Measurements from ENCODE around the gene TSPAN18. TPM values are rescaled to one million over a fixed set of nuclear protein-coding genes. Genes with fewer than 3 reads are reported as not detected.

TSPAN18 gene
- total and polyA plus RNA-seq, 2 of the 4 experiments (the other 2 are of a cell fraction): 0.36 to 1.1 TPM

DNA sequence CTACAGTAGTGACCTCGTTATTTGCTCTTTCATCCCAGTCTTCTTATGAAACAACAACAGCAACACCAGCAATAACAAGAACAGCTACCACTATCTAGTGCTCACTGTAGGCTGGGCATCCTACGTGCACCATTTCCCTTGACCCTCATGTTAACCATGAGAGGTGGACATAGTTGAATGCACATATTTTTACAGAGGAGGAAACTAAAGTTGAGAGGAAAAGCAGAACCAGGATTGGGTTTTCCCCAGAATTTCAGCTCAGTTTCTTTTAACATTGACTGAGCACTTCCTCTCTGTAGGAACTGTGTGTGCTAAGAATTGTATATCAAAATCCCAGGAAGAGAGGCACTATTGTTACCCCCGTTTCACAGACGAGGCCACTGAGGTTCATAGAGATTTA lies 39.4 kb upstream of the TSPAN18 start:
- H2AFZ ChIP-seq (replicated peaks; ENCODE audit: low read length, poor library complexity): no peak overlapping the region
- ChIA-PET POLR2A (ENCODE audit: unreplicated experiment) (no interaction called here), CTCF (no interaction called here)
- no peak overlapping the region for H2AK9ac ChIP-seq (replicated peaks; ENCODE audit: low read depth, low read length, poor library complexity)
- H4K91ac ChIP-seq (ENCODE audit: insufficient read depth, low read depth, low read length): no peak overlapping the region
- H3K4ac ChIP-seq (ENCODE audit: low read depth, low read length): no peak overlapping the region
- no peaks in the 10 kb centered on the region for H3K9me1 ChIP-seq (ENCODE audit: insufficient read depth, low read length)
- H4K20me1 ChIP-seq (ENCODE audit: insufficient read depth, low read length): no peaks in the 10 kb centered on the region
- TF ChIP-seq NFE2L2 (IDR thresholded peaks at IDR 0.05; ENCODE audit: low read depth, low read length) (no peak), RCOR1 (IDR thresholded peaks at IDR 0.05; ENCODE audit: insufficient replicate concordance, low read length) (no peak), RAD21 (IDR thresholded peaks at IDR 0.05; ENCODE audit: low read length) (no peak), ELK1 (IDR thresholded peaks at IDR 0.05; ENCODE audit: borderline replicate concordance, low read depth, low read length) (no peak), FOS (IDR thresholded peaks at IDR 0.05; ENCODE audit: low read depth, low read length) (no peak), SMC3 (IDR thresholded peaks at IDR 0.05; ENCODE audit: low read depth, low read length) (no peak), CEBPB (IDR thresholded peaks at IDR 0.05; ENCODE audit: low read depth, low read length) (no peak), POLR2A (IDR thresholded peaks at IDR 0.05; ENCODE audit: low read depth, low read length) (no peak), MAZ (IDR thresholded peaks at IDR 0.05; ENCODE audit: borderline replicate concordance, low read depth, low read length) (no peak), MXI1 (IDR thresholded peaks at IDR 0.05; ENCODE audit: borderline replicate concordance, low read depth, low read length) (no peak)
- H3K4me2 ChIP-seq (ENCODE audit: low read depth, low read length): no peak overlapping the region
- no peak overlapping the region for H3K23ac ChIP-seq (ENCODE audit: low read depth, low read length)
- no peak overlapping the region for H4K8ac ChIP-seq (ENCODE audit: low read depth in 2 of 2, low read length in 2 of 2)
- no peak overlapping the region for H4K5ac ChIP-seq (ENCODE audit: low read depth, low read length)
- no peaks in the 10 kb centered on the region for H3K79me1 ChIP-seq (ENCODE audit: low read depth in 1 of 2, low read length in 2 of 2)
- DNase-seq (no peak), ATAC-seq (ENCODE audit: low read depth) (no peak)
- no peak overlapping the region for H3K9ac ChIP-seq (ENCODE audit: low read depth, low read length)
- intact Hi-C loops (cut with micrococcal nuclease): no loop called here
- no peak overlapping the region for H3K56ac ChIP-seq (ENCODE audit: extremely low read depth, insufficient read depth, low read length)
- no peak overlapping the region for H2BK15ac ChIP-seq (ENCODE audit: low read depth, low read length)
- no peaks in the 10 kb centered on the region for H3K36me3 ChIP-seq (ENCODE audit: control insufficient read depth, insufficient read depth, low read length)
- no peak overlapping the region for H2BK20ac ChIP-seq (ENCODE audit: low read depth, low read length)
- BruUV-seq (replicated peaks): no TSS peak
- in situ Hi-C loops (cut with MboI; ENCODE audit: low sequenced_read_pairs): loop anchor here (25.0 kb wide), 1 partner anchor 600 kb away; the partner anchor contains the start of gene SYT13
- H3K27ac ChIP-seq (ENCODE audit: insufficient read depth, low read length): no peak overlapping the region
- peaks cover 39% of the 10 kb centered on the region for H3K27me3 ChIP-seq (ENCODE audit: control insufficient read depth, insufficient read depth, low read length)
- no peak overlapping the region for H3K18ac ChIP-seq (ENCODE audit: low read depth, low read length)
- H3K9me3 ChIP-seq (ENCODE audit: control insufficient read depth, insufficient read depth, low read length): peaks cover 7% of the 10 kb centered on the region
- no peak overlapping the region for H3K4me3 ChIP-seq (ENCODE audit: insufficient read depth, low read depth, low read length)
- no peaks in the 10 kb centered on the region for H3K4me1 ChIP-seq (ENCODE audit: control insufficient read depth, insufficient read depth, low read length)
- dilution Hi-C loops (cut with HindIII; ENCODE audit: low sequenced_read_pairs, unreplicated experiment): no loop called here
- no peak overlapping the region for H3K14ac ChIP-seq (replicated peaks; ENCODE audit: low read depth, low read length)
- 17% methylated on average over 1 of the region's 4 CpGs; no CpG with 5 or more reads in 1 of the 2 experiments for WGBS, 2 experiments (ENCODE audit: extremely low coverage in 2 of 2, insufficient read length in 1 of 2)
- no peak overlapping the region for H2BK5ac ChIP-seq (ENCODE audit: low read depth, low read length, poor library complexity, severe bottlenecking)
- no peak overlapping the region for H2BK120ac ChIP-seq (ENCODE audit: low read depth, low read length)
- no peak overlapping the region for H2AK5ac ChIP-seq (ENCODE audit: low read depth, low read length)

Measured in IMR-90 (cell line).